Cortex of kidney (tissue), 1 donor: ENCODE data around the gene HK3.
"Not testable (repeated sequence)": the region's sequence is repeated elsewhere in the genome, so short reads cannot be mapped to it uniquely, and the experiment has no call there.

Experiments used
- DNase-seq: peaks from one replicate; lab custom pipeline; 2025; lab: John Stamatoyannopoulos, UW

HK3 gene

DNA sequence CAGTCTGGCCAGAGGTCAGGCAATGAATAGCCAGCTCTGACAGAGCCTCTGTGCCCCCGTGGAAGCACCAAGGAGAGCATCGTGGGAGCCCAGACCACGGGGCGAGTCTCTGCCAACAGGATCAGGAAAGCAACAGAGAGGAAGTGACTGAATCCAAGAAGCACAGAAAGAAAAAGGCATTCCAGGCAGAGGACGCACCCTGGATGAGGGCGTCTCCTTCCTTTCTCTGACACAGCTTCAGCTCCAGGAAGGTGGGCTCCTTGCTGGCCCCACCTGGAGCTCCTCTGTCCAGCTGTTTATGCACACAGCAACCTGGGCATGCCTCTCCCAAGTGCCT, 16.6 kb downstream of the HK3 start:
- no peak for DNase-seq

DNA sequence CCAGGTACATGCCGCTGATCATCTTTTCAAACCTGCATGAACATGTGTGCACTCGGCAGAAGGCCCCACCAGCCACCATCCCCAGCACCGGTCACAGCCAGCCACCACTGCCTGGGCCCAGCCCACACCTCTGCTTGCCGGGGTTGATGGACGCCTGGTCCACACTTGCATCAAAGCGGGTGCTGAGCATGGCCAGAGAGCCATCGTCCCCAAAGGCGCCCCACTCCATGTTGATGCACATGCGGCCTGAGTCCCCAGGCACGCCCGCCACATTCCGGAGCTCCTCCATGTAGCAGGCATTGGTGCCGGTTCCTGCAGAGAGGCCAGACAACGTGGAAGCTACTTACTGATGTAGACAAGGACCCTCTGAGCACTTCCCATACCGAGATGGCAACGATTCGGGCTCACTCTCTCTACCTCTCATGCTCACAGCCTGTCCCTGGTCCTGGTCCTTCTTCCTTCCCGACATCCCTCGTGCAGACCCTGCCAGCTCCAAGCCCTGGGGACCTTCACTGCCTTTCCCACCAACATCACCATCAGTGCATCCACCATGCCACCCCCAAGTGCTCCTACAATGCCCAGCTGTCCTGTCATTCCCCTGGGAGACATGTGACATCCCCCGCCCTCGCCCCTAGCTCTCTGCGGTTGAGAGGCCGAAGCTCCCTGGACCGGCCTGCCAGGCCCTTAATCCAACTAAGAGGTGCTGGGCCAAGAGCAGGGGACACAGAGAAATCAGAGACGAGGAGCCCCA, 17.2 kb downstream of the HK3 start:
- DNase-seq: no peak

- no peak for DNase-seq
Measured at GRCh38 chr5:176881021-176881749, 18.0 kb downstream of the HK3 start.

DNA sequence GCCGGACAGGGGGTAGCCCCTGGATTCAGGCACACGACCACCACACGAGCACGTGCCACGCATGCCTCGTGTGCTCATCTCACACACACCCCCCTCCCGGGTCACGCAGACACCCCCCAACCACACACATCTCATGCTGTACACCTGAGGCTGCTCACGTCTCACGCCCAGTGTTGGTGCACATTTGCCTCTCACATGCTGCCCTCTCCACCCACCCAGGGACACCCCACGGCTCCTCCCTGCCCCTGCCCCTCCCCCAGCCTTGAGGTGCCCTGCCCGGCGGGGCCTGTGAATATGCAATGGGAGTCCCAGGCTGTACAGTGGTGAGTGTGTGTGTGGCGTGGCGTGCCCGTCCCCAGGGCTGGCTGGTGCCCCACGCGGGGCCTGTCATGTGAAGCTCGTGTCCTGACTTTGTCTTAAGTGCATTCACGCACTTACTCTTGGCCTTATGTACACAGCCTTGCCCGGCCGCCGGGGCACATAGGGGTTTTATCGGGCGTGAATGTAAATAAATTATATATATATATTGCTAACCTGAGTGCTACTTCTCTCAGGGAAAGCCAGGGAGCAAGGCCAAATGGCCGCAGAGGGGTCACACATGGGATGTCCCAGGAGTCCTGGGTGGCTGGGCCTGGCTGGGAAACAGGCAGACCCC, 18.7 kb downstream of the HK3 start:
- no peak for DNase-seq

DNA sequence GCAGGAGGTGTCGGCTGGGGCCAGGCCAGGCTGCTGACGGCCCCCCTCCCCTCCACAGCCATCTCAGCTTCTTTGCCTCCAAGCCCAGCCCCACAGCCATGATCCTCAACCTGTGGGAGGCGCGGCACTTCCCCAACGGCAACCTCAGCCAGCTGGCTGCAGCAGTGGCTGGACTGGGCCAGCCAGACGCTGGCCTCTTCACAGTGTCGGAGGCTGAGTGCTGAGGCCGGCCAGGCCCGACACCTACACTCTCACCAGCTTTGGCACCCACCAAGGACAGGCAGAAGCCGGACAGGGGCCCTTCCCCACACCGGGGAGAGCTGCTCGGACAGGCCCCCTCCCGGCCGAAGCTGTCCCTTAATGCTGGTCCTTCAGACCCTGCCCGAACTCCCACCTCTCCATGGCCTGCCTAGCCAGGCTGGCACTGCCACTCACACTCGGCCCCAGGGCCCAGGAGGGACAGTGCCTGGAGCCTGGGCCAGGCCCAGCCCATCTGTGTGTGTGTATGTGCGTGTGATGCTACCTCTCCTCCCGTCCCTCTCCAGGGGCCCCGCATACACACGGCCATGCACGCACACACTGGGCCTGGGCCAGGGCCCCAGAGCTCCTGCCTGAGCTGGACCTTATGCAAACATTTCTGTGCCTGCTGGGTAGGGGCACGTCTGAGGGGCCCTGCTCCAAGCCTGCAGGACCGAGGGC, 19.3 kb downstream of the HK3 start:
- DNase-seq: no peak

GRCh38 chr5:176878906-176879662, 20.1 kb downstream of the HK3 start:
- DNase-seq: no peak

GRCh38 chr5:176878463-176878862, 20.7 kb downstream of the HK3 start:
- no peak for DNase-seq

DNA sequence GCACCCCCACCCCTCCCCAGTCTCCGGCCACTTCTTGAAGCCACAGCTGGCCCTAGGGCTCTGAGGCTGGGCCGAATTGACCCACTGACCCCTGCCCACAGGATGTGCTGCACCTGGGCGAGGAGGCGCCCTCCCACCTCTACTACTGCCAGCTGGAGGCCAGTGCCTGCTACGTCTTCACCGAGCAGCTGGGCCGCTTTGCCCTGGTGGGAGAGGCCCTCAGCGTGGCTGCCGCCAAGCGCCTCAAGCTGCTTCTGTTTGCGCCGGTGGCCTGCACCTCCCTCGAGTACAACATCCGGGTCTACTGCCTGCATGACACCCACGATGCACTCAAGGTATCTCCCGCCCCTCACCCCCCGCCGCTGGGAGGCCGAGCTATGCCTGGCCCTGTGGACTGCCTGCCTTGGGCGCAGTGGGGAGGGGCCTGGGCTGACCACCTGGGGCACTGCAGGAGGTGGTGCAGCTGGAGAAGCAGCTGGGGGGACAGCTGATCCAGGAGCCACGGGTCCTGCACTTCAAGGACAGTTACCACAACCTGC, 21.3 kb downstream of the HK3 start:
- no peak for DNase-seq

- no peak for DNase-seq
Measured at GRCh38 chr5:176876506-176877431, 22.4 kb downstream of the HK3 start.

DNA sequence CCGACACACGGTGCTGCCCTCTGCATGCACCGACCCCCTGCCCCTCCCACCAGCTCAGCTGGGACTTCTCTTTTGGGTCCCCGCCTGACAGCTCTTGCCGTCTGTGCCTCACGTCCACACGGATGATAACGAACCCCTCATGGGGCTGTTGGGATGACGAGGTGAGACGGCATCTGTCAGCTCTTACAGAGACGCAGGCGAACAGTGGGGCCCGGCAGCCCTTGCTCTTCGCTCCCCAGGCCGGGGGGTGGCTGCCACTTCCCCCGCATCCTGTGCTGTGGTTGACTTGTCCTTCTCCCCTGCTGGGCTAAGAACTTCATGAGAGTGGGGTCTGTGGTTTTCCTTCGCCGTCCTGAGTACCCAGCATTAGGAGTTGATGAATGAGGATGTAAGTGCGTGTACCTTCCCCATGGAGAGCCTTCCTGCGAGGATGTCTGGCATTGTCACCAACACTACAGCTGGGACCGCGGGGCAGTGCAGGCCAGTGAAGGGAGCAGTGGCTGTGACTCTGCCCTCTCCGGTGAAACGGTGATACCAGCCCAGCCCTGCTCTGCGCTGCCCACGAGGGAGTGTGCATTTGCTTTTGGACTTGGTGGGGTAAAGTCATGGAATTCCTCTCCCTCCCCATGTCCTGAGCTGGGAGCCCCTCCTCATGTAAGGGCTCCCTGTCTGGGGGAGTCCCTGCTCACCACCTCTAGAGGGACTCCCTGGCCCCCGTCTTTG, 23.2 kb downstream of the HK3 start:
- DNase-seq: no peak

GRCh38 chr5:176875014-176875550, 24.1 kb downstream of the HK3 start:
- DNase-seq: no peak

GRCh38 chr5:176874198-176874780, 24.9 kb downstream of the HK3 start:
- no peak for DNase-seq

DNA sequence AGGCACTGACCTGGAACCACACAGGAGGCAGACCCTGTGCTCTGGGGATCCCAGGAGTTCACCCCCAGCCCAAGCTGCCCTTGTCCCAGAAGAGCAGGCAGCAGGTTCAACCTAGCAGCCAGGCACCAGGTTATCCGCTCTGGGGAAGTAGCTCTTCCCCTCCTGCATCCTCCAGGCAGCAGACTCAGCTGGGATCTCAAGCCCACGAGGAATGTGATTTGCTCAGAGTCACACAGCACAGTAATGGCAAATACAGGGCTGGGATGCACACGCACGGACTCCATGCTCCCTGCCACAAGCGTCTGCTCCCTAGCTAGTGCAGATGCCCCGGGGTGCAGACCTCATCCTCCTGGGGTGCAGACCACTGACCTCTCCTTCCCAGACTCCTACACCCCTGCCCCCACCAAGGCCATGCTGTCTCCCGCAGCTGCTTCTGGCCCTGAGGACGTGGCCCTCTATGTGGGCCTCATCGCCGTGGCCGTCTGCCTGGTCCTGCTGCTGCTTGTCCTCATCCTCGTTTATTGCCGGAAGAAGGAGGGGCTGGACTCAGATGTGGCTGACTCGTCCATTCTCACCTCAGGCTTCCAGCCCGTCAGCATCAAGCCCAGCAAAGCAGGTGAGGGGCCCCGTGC, 25.5 kb downstream of the HK3 start:
- DNase-seq: no peak

DNA sequence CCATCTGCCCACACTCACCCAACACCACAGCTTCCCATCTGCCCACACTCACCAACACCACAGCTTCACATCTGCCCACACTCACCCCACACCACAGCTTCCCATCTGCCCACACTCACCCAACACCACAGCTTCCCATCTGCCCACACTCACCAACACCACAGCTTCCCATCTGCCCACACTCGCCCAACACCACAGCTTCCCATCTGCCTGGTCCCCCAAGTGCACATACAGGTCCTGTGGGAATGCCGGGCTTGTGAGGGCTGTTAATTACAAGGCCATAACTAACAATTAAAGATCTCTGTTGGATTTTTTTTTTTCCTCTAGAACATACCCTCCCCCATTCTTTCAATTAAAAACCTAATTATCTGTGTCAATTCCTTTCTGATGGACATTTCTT, 26.1 kb downstream of the HK3 start:
- not testable (repeated sequence) for DNase-seq

GRCh38 chr5:176872586-176872985, 26.6 kb downstream of the HK3 start:
- not testable (repeated sequence) for DNase-seq

- not testable (repeated sequence) for DNase-seq
Measured at GRCh38 chr5:176870644-176871043, 28.5 kb downstream of the HK3 start.

DNA sequence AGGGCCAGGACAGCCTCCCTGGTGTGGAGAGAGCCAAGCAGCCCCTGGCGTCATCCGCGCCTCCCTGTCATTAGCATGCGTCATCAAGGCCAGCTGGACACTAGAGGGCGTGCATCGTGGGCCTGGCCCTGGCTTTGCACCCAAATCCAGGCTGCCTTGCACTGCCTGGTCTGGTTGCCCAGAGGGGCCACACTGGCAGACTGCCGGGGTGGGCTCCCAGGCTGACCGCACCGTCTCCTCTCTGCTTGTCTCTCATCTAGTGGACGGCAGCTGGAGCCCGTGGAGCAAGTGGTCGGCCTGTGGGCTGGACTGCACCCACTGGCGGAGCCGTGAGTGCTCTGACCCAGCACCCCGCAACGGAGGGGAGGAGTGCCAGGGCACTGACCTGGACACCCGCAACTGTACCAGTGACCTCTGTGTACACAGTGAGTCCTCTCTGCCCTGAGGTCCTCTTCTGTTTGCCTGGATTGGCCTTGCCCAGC, 29.0 kb downstream of the HK3 start:
- no peak for DNase-seq

GRCh38 chr5:176869501-176870109, 29.5 kb downstream of the HK3 start:
- no peak for DNase-seq
